ENCODE measurements around the gene PTPRT. TPM values are rescaled to one million over a fixed set of nuclear protein-coding genes. Genes with fewer than 3 reads are reported as not detected.

Gene PTPRT
- polyA plus RNA-seq, 1 experiment = not detected

DNA sequence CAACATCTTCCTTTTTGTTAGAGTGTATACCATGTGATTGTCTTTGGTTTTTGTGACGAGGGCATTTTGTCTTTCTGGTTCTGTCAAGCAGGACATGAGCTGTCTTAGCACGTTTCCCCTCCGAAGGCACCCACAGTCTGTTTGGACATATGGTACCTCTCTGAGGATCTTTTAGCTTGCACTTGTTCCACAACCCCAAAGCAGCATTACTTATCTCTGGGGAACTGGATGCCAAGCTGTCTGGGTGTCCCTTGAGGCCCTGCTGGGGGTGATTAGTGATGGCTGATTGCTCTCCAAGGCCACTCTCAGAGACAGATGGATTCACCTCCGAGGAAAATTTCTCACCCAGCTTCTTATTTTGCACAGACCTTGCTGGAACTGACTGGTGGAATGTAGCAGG lies 1126.6 kb downstream of the PTPRT start:
- TF ChIP-seq, protein P1, sequence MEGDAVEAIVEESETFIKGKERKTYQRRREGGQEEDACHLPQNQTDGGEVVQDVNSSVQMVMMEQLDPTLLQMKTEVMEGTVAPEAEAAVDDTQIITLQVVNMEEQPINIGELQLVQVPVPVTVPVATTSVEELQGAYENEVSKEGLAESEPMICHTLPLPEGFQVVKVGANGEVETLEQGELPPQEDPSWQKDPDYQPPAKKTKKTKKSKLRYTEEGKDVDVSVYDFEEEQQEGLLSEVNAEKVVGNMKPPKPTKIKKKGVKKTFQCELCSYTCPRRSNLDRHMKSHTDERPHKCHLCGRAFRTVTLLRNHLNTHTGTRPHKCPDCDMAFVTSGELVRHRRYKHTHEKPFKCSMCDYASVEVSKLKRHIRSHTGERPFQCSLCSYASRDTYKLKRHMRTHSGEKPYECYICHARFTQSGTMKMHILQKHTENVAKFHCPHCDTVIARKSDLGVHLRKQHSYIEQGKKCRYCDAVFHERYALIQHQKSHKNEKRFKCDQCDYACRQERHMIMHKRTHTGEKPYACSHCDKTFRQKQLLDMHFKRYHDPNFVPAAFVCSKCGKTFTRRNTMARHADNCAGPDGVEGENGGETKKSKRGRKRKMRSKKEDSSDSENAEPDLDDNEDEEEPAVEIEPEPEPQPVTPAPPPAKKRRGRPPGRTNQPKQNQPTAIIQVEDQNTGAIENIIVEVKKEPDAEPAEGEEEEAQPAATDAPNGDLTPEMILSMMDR (IDR thresholded peaks at IDR 0.05; ENCODE audit: insufficient read depth, low read depth, low read length) = no peak
- Histone ChIP-seq H3K27me3 (ENCODE audit: control insufficient read depth, insufficient read depth, low read length) (no peaks in the 10 kb centered on the region), H3K36me3 (ENCODE audit: control insufficient read depth, insufficient read depth, low read length) (no peaks in the 10 kb centered on the region), H3K4me3 (ENCODE audit: low read depth, low read length) (no peak overlapping the region)
- ChIA-PET CTCF (no interaction called here), POLR2A (no interaction called here)
- no peak for DNase-seq (ENCODE audit: low read depth)

DNA sequence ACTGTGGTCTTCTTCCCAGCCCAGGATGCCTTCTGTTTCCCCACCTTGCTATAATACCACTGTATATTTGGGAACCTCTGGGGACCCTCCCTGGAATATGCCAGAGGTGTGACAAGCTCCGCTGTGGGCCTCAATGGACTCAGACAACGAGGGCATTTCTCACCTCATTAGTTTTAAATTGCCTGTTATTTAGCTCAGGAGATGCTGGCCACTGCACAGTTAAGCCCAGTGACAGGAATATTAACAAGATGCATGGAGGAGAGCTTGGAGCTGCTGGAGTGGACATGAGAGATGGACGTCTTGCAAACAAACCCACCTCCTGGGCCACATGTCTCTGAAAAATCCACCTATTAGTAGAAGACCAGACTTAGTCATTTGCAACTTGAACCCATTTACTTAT lies 1136.4 kb downstream of the PTPRT start:
- no peak for DNase-seq (ENCODE audit: low read depth)
- ChIA-PET POLR2A (no interaction called here), CTCF (interaction anchor here (0.9 kb wide), 1 partner anchor 14 kb away, joined by 3 read pairs; no protein-coding TSS in a partner anchor)
- TF ChIP-seq, protein P1 (IDR thresholded peaks at IDR 0.05; ENCODE audit: insufficient read depth, low read depth, low read length) = no peak
- Histone ChIP-seq H3K4me3 (ENCODE audit: low read depth, low read length) (no peak overlapping the region), H3K27me3 (ENCODE audit: control insufficient read depth, insufficient read depth, low read length) (no peaks in the 10 kb centered on the region), H3K36me3 (ENCODE audit: control insufficient read depth, insufficient read depth, low read length) (no peaks in the 10 kb centered on the region)

DNA sequence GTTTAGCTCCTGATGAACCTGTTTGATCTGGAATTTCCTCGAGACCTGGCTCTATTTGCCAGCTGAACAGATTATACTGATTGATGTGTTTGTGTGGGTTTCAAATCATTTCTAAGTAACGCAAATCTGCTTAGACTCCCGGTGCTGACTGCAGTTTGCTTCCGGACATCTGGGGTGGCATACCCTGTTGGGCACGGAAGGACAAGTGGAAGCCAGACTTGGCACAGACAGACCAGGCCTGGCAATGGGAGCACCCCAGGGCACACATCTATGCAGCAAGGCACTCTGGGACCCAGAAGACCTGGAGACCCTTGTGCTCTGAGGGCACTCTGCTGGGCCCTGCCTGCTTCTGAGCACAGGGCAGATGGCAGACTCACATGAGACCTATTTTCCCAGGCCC lies 1137.8 kb downstream of the PTPRT start:
- ChIA-PET POLR2A (no interaction called here), CTCF (no interaction called here)
- TF ChIP-seq, protein P1 (IDR thresholded peaks at IDR 0.05; ENCODE audit: insufficient read depth, low read depth, low read length) = no peak
- Histone ChIP-seq H3K27me3 (ENCODE audit: control insufficient read depth, insufficient read depth, low read length) (no peaks in the 10 kb centered on the region), H3K36me3 (ENCODE audit: control insufficient read depth, insufficient read depth, low read length) (no peaks in the 10 kb centered on the region), H3K4me3 (ENCODE audit: low read depth, low read length) (no peak overlapping the region)
- DNase-seq (ENCODE audit: low read depth) = no peak

DNA sequence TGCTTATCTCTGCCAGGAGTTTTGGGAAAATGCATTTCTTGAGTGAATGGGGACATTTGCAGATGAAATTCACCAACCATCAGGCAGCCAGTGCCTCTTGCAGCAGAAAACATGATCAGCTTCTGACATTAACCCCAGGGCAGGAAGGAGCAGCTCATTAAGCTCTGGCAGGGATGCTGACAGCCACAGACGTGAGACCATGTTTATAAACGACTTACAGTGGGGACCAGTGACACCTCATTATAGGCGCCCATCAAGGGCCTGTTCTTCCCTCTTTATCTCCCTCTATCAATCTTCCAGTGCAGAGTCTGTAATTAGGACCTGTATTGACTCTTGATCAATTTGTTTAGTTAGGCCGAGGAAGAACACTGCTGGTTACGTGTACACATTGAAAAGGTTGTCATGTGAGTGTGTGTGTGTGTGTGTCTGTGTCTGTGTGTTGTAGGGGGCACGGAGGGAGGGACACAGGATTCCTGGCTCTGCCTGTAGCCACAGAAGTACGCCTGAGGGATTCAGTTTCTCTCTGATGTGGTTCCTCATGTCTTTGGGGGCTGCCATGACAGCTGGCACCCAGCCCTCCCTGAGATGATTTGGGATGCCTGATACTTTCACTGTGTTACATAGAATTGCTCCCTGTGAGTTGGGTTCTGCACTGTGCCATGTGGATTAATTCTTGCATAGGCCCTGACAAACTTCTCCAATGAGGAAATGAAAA lies 1143.2 kb downstream of the PTPRT start:
- TF ChIP-seq, protein P1 (IDR thresholded peaks at IDR 0.05; ENCODE audit: insufficient read depth, low read depth, low read length) = no peak
- ChIA-PET CTCF (no interaction called here), POLR2A (no interaction called here)
- no peak overlapping the region for H3K4me3 ChIP-seq (ENCODE audit: low read depth, low read length)
- no peaks in the 10 kb centered on the region for H3K27me3 ChIP-seq (ENCODE audit: control insufficient read depth, insufficient read depth, low read length)
- H3K36me3 ChIP-seq (ENCODE audit: control insufficient read depth, insufficient read depth, low read length) = no peaks in the 10 kb centered on the region
- DNase-seq (ENCODE audit: low read depth) = no peak

DNA sequence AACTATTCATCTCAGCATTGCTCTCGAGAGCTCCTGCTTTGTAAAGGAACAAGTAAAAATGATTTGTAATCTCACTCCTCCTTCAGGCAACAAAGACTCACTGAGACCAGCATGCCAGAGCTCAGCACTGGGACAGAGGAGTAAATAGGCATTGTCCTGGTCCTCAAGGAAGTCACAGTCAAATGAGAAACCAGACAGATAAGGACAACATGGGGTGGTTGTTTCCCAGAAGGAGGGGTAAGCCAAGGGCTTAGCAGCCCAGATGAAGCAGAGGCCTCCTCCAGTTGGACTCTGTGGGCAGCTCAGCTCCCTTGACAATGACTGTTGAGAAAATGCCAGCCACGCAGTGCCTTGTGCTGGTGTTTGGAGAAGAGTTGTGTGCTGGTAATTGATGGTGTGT lies 1145.8 kb downstream of the PTPRT start:
- no peak for DNase-seq (ENCODE audit: low read depth)
- ChIA-PET POLR2A (no interaction called here), CTCF (no interaction called here)
- TF ChIP-seq, protein P1 (IDR thresholded peaks at IDR 0.05; ENCODE audit: insufficient read depth, low read depth, low read length) = no peak
- Histone ChIP-seq H3K36me3 (ENCODE audit: control insufficient read depth, insufficient read depth, low read length) (no peaks in the 10 kb centered on the region), H3K4me3 (ENCODE audit: low read depth, low read length) (no peak overlapping the region), H3K27me3 (ENCODE audit: control insufficient read depth, insufficient read depth, low read length) (no peaks in the 10 kb centered on the region)

All from BJ (cell line).